Activated CD4-positive, alpha-beta memory T cell treated with anti-CD3 and anti-CD28 coated beads for 36 hours (primary cell): ENCODE results near the gene BACH2. TPM values are rescaled to one million over a fixed set of nuclear protein-coding genes. Genes with fewer than 3 reads are reported as not detected.
"Not testable (repeated sequence)": the region's sequence is repeated elsewhere in the genome, so short reads cannot be mapped to it uniquely, and the experiment has no call there.

Experiments used
- CTCF ChIA-PET: fragments of 350-600 bp; sonication (Branson Sonifier 250); formaldehyde crosslinking; loops from one replicate; lab custom pipeline; 2021; ENCODE audit warnings: antibody characterized with exemption, inconsistent platforms; lab: Charles Lee
- POLR2A ChIA-PET: fragments of 350-600 bp; sonication (Branson Sonifier 250); formaldehyde crosslinking; loops from one replicate; lab custom pipeline; 2021; ENCODE audit warnings: antibody characterized with exemption; lab: Charles Lee
- DNase-seq: peaks from one replicate; pipeline ENCODE4 v3.0.0-alpha.2; 2020
- H3K27ac Mint-ChIP-seq: one replicate; pipeline ENCODE4 v1.8.0; 2021; ENCODE audit warnings: mixed read lengths
- H3K27me3 Mint-ChIP-seq: one replicate; pipeline ENCODE4 v1.8.0; 2021; ENCODE audit warnings: mixed read lengths
- H3K36me3 Mint-ChIP-seq: one replicate; pipeline ENCODE4 v1.8.0; 2021; ENCODE audit warnings: mixed read lengths
- H3K4me1 Mint-ChIP-seq: one replicate; pipeline ENCODE4 v1.8.0; 2021; ENCODE audit warnings: low read depth, mixed read lengths
- H3K4me3 Mint-ChIP-seq: one replicate; pipeline ENCODE4 v1.8.0; 2021; ENCODE audit warnings: mild to moderate bottlenecking, mixed read lengths
- H3K9me3 Mint-ChIP-seq: one replicate; pipeline ENCODE4 v1.8.0; 2021; ENCODE audit warnings: mixed read lengths
- intact Hi-C: fragments of 100-400 bp; cut with micrococcal nuclease; formaldehyde crosslinking; loops from one replicate; pipeline ENCODE4 v1.15.1; 2023
- total RNA-seq, 2 experiments: library from RNA; stranded (reverse); gene quantifications; one replicate each; pipeline ENCODE4 v1.2.3, GENCODE V29; 2021

Gene BACH2
- total RNA-seq, 2 experiments from 2014 or later: 49.2 to 55.4 TPM

DNA sequence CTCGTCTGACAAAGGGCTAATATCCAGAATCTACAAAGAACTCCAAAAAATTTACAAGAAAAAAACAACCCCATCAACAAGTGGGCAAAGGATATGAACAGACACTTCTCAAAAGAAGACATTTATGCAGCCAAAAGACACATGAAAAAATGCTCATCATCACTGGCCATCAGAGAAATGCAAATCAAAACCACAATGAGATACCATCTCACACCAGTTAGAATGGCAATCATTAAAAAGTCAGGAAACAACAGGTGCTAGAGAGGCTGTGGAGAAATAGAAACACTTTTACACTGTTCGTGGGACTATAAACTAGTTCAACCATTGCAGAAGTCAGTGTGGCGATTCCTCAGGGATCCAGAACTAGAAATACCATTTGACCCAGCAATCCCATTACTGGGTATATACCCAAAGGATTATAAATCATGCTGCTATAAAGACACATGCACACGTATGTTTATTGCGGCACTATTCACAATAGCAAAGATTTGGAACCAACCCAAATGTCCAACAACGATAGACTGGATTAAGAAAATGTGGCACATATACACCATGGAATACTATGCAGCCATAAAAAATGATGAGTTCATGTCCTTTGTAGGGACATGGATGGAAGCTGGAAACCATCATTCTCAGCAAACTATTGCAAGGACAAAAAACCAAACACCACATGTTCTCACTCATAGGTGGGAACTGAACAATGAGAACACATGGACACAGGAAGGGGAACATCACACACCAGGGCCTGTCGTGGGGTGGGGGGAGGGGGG, 130.3 kb downstream of the BACH2 start:
- Mint-ChIP-seq H3K36me3 (peaks cover 12% of the 10 kb centered on the region), H3K4me1 (peaks cover 24% of the 10 kb centered on the region)
- POLR2A ChIA-PET, H3K4me3 Mint-ChIP-seq, H3K27me3 Mint-ChIP-seq, H3K9me3 Mint-ChIP-seq, DNase-seq, CTCF ChIA-PET, H3K27ac Mint-ChIP-seq, intact Hi-C loops: not testable (repeated sequence)

DNA sequence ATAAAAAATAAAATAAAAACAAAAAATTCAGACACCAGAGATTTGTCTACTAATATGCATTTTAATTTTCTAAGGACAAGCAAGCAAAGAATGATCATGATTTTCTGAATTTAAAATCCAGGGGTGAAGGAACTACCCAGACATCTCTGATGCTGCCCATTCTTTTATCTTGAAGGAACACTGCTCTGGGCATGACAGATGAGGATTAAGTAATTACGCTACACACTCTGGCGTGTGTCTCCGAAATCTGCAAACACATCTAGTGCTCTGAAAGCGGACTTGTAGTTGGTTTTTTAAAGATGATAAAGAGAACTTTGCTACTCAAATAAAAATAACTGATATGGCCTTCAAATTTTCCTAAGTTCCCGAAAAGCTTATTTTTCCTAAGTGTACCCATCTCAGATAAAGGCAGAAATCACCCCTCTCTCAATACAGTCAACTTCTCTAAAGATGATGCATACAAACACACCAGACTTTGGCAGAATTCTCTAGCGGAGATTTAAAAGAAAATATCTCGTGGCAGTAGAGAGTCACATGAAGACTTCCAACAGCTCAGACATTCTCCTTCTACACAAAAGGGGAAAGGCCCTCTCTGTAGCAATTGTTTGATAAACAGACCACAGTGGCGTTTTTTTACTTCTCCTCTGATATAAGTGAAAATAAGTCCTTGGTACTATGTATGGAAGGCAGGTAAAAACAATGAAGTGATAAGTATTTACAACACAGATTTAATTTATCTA, 133.8 kb downstream of the BACH2 start:
- Mint-ChIP-seq H3K27me3 (no peaks in the 10 kb centered on the region), H3K4me3 (no peak overlapping the region), H3K27ac (no peak overlapping the region), H3K36me3 (peaks cover 9% of the 10 kb centered on the region), H3K4me1 (peaks cover 30% of the 10 kb centered on the region), H3K9me3 (peaks cover 3% of the 10 kb centered on the region)
- intact Hi-C loops: no loop called here
- DNase-seq: no peak
- CTCF ChIA-PET: interaction anchor here (0.6 kb wide), 1 partner anchor 200 kb away, joined by 5 read pairs; no protein-coding TSS in a partner anchor
- POLR2A ChIA-PET: interaction anchor here (1.0 kb wide), 1 partner anchor 17 kb away, joined by 4 read pairs; no protein-coding TSS in a partner anchor

DNA sequence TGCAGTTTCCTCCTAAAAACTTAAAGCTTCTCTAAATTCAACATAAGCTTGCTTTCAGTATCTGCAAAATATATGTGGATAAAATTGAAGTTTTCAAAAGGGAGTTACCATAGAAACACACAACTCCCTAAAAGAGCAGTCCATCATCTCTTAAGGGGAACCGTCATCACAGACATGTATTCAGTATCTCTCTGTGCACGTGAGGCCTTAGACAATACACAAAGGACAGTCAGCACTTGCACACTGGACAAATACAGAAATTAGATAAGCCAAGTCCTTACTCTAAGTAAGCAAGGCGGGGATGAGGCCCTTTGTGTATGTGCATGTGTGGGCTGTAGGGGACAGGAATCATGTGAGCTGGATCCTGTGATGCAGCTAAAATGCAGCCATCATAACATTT, 136.6 kb downstream of the BACH2 start:
- DNase-seq: no peak
- CTCF ChIA-PET: no interaction called here
- Mint-ChIP-seq H3K4me1 (peaks cover 53% of the 10 kb centered on the region), H3K27me3 (no peaks in the 10 kb centered on the region), H3K27ac (no peak overlapping the region), H3K36me3 (peaks cover 6% of the 10 kb centered on the region), H3K4me3 (no peak overlapping the region), H3K9me3 (no peaks in the 10 kb centered on the region)
- POLR2A ChIA-PET: no interaction called here
- intact Hi-C loops: no loop called here

- Mint-ChIP-seq H3K9me3 (no peaks in the 10 kb centered on the region), H3K27me3 (no peaks in the 10 kb centered on the region), H3K4me3 (no peak overlapping the region), H3K4me1 (peaks cover 57% of the 10 kb centered on the region), H3K36me3 (peaks cover 6% of the 10 kb centered on the region), H3K27ac (no peak overlapping the region)
- POLR2A ChIA-PET: no interaction called here
- intact Hi-C loops: loop anchor here (5.0 kb wide), 1 partner anchor 33 kb away; no protein-coding TSS in a partner anchor
- CTCF ChIA-PET: no interaction called here
- no peak for DNase-seq
These were observed 137.2 kb downstream of the BACH2 start for GRCh38 chr6:90159452-90159851.

DNA sequence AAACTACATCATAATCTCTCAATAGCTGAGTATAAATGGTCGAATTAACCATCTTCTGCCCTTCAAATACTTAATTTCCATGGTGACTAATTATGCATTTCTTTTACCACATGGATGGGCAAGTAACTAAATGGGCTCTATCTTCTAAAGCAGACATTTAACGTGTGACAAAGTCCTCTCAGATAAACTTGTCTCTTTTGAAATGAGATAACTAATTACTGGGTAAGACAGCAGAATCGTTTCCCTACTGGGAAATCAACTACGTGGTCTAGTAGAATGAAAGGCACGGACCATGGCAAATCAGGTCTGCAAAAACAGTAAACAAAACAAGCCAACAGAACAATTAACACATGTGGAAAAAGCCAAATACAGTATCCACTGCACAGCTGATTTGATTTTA, 137.7 kb downstream of the BACH2 start:
- no peak for DNase-seq
- Mint-ChIP-seq H3K36me3 (peaks cover 7% of the 10 kb centered on the region), H3K27ac (no peak overlapping the region), H3K4me1 (peaks cover 58% of the 10 kb centered on the region), H3K4me3 (no peak overlapping the region), H3K9me3 (no peaks in the 10 kb centered on the region), H3K27me3 (no peaks in the 10 kb centered on the region)
- CTCF ChIA-PET: no interaction called here
- intact Hi-C loops: loop anchor here (5.0 kb wide), 1 partner anchor 33 kb away; no protein-coding TSS in a partner anchor
- POLR2A ChIA-PET: no interaction called here

- no peaks in the 10 kb centered on the region for H3K9me3 Mint-ChIP-seq
- CTCF ChIA-PET: interaction anchor here (1.5 kb wide), 1 partner anchor 217 kb away, joined by 5 read pairs; no protein-coding TSS in a partner anchor
- peaks cover 1% of the 10 kb centered on the region for H3K36me3 Mint-ChIP-seq
- intact Hi-C loops: loop anchor here (5.0 kb wide), 1 partner anchor 35 kb away; no protein-coding TSS in a partner anchor
- H3K4me3 Mint-ChIP-seq: no peak overlapping the region
- H3K27ac Mint-ChIP-seq: peak overlapping the region; percentile 76
- POLR2A ChIA-PET: no interaction called here
- H3K4me1 Mint-ChIP-seq: peaks cover 58% of the 10 kb centered on the region
- DNase-seq: no peak
- H3K27me3 Mint-ChIP-seq: no peaks in the 10 kb centered on the region
These were observed 139.2 kb downstream of the BACH2 start for GRCh38 chr6:90157441-90157840.

- intact Hi-C loops: loop anchor here (5.0 kb wide), 1 partner anchor 35 kb away; no protein-coding TSS in a partner anchor
- H3K9me3 Mint-ChIP-seq: no peaks in the 10 kb centered on the region
- ChIA-PET CTCF (interaction anchor here (0.7 to 1.5 kb wide), 2 partner anchors 76 to 216 kb away, joined by 3 to 5 read pairs; no protein-coding TSS in a partner anchor), POLR2A (no interaction called here)
- no peaks in the 10 kb centered on the region for H3K27me3 Mint-ChIP-seq
- peaks cover 1% of the 10 kb centered on the region for H3K36me3 Mint-ChIP-seq
- peak; percentile 61 for DNase-seq
- no peak overlapping the region for H3K4me3 Mint-ChIP-seq
- peak overlapping the region; percentile 76 for H3K27ac Mint-ChIP-seq
- H3K4me1 Mint-ChIP-seq: peaks cover 58% of the 10 kb centered on the region
These were observed 139.8 kb downstream of the BACH2 start for GRCh38 chr6:90156861-90157260.

DNA sequence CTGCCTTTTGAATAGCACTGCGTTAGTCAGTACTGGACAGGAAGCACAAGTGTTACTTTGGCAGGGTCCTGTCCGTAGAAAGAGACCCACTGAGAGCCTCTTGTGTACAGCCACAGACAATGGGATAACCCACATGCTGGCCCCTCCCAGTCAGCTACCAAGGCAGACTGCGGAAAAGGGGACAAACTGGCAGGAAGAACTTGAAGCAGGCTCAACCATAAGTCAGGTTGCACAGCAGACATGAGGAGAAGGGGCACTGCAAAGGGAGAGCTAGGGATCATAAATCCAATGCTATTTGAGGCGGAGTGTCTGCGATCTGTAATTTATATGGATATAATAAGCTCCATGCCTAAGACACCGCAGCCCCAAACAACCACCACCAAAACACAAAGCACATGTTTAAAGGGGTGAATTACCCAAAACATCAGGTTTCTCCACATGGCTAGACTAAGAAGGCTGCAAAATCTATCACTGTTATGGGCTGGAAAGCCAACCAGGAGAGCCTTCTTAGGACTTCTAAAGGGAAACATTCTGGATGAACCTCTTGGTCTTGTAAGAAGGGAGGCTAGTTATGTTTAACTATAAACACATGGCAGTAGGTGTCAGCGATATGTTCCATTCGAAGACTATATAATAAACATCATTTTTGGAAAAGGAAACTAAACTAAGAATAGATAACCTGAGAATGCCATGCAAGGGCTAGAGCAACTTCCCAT, 141.7 kb downstream of the BACH2 start:
- peaks cover 1% of the 10 kb centered on the region for H3K36me3 Mint-ChIP-seq
- no peaks in the 10 kb centered on the region for H3K27me3 Mint-ChIP-seq
- intact Hi-C loops: loop anchor here (5.0 kb wide), 1 partner anchor 37 kb away; no protein-coding TSS in a partner anchor
- H3K27ac Mint-ChIP-seq: no peak overlapping the region
- H3K4me3 Mint-ChIP-seq: no peak overlapping the region
- ChIA-PET POLR2A (no interaction called here), CTCF (interaction anchor here (1.0 kb wide), 1 partner anchor 215 kb away, joined by 3 read pairs; no protein-coding TSS in a partner anchor)
- H3K4me1 Mint-ChIP-seq: peaks cover 56% of the 10 kb centered on the region
- DNase-seq: no peak
- H3K9me3 Mint-ChIP-seq: no peaks in the 10 kb centered on the region

DNA sequence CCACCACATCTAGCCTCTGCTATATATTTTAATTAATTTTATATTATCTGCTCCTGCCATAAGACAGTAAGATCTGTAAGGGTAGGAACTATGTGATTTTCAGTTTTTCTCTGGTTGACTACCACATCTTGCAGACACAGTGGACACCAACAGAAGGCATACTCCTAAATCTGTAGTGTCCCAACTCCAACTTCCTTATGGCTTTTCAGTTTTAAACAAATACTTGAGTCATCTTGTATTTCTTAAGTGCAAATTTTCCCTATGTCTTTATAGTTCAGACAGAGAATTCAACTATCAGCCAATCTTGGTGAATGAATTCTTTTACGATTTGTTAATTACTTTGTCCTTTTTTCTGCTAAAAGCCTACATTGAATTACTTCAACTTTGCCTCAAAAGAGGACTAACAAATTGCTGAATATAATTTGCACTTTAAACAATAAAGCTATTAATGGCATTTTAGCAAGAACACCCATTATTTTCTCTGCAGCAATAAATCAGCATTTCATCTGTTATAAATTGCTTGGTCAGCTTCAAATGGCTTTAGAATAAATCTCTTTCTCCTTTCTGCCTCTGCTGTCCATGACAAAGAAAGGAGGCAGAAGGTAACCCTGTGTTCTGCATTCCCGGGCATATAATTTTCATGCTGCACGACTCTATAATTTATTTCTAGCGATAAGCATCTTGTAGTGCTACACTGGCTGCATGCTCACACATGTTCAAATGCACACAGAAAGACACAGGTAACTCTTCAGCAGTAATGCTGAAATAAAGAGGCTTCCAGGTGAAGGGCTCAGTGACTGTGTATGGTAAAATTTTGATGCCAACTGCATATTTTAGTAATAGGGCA, 144.8 kb downstream of the BACH2 start:
- Mint-ChIP-seq H3K36me3 (peaks cover 4% of the 10 kb centered on the region), H3K27ac (no peak overlapping the region), H3K27me3 (no peaks in the 10 kb centered on the region), H3K4me1 (peaks cover 56% of the 10 kb centered on the region), H3K9me3 (no peaks in the 10 kb centered on the region), H3K4me3 (no peak overlapping the region)
- ChIA-PET POLR2A (no interaction called here), CTCF (no interaction called here)
- no peak for DNase-seq
- intact Hi-C loops: no loop called here

GRCh38 chr6:90149280-90149679, 147.4 kb downstream of the BACH2 start:
- DNase-seq: no peak
- CTCF ChIA-PET: no interaction called here
- intact Hi-C loops: loop anchor here (5.0 kb wide), 1 partner anchor 122 kb away; no protein-coding TSS in a partner anchor
- POLR2A ChIA-PET: interaction anchor here (1.1 kb wide), 1 partner anchor 26 kb away, joined by 3 read pairs; no protein-coding TSS in a partner anchor
- H3K27me3 Mint-ChIP-seq: no peaks in the 10 kb centered on the region
- no peaks in the 10 kb centered on the region for H3K9me3 Mint-ChIP-seq
- H3K4me1 Mint-ChIP-seq: peaks cover 62% of the 10 kb centered on the region
- H3K36me3 Mint-ChIP-seq: peaks cover 4% of the 10 kb centered on the region
- H3K4me3 Mint-ChIP-seq: no peak overlapping the region
- no peak overlapping the region for H3K27ac Mint-ChIP-seq

- intact Hi-C loops: loop anchor here (5.0 kb wide), 1 partner anchor 122 kb away; no protein-coding TSS in a partner anchor
- Mint-ChIP-seq H3K36me3 (peaks cover 3% of the 10 kb centered on the region), H3K4me3 (no peak overlapping the region), H3K4me1 (peaks cover 62% of the 10 kb centered on the region), H3K9me3 (no peaks in the 10 kb centered on the region), H3K27me3 (no peaks in the 10 kb centered on the region), H3K27ac (no peak overlapping the region)
- ChIA-PET POLR2A (interaction anchor here (1.1 kb wide), 1 partner anchor 27 kb away, joined by 3 read pairs; no protein-coding TSS in a partner anchor), CTCF (no interaction called here)
- DNase-seq: no peak
These were observed 147.8 kb downstream of the BACH2 start for GRCh38 chr6:90148867-90149266.
